CD4-positive, alpha-beta memory T cell (primary cell): Measurements from ENCODE around the gene DRAXIN. TPM values are rescaled to one million over a fixed set of nuclear protein-coding genes. Genes with fewer than 3 reads are reported as not detected.

ENCODE experiments used
- CTCF ChIA-PET: fragments of 350-600 bp; sonication (Branson Sonifier 250); formaldehyde crosslinking; loops from one replicate; lab custom pipeline; 2021; ENCODE audit warnings: inconsistent platforms; ENCODE audit not compliant: partially characterized antibody; lab: Charles Lee
- POLR2A ChIA-PET: fragments of 350-600 bp; sonication (Branson Sonifier 250); formaldehyde crosslinking; loops from one replicate; lab custom pipeline; 2021; ENCODE audit not compliant: partially characterized antibody; lab: Charles Lee
- DNase-seq, 5 donors: peaks; one replicate each; pipeline versions ENCODE4 v3.0.0 to v3.0.0-alpha.2; 2020 to 2022; ENCODE audit warnings: mixed read lengths in 1 of 5
- H3K27ac ChIP-seq: one replicate; pipeline ENCODE4 v1.7.0; 2013; ENCODE audit warnings: low read depth, low read length
- H3K27me3 ChIP-seq: 2 replicates; pipeline ENCODE4 v1.7.0; 2013; ENCODE audit warnings: mild to moderate bottlenecking, low read length, moderate library complexity; ENCODE audit not compliant: insufficient read depth
- H3K36me3 ChIP-seq: 2 replicates; pipeline ENCODE4 v1.7.0; 2013; ENCODE audit warnings: mild to moderate bottlenecking, low read length, moderate library complexity; ENCODE audit not compliant: insufficient read depth
- H3K4me1 ChIP-seq: 2 replicates; pipeline ENCODE4 v1.7.0; 2013; ENCODE audit warnings: mild to moderate bottlenecking, low read length, moderate library complexity; ENCODE audit not compliant: insufficient read depth
- H3K4me3 ChIP-seq, 2 donors: one replicate each; pipeline ENCODE4 v1.7.0; 2013; ENCODE audit warnings: low read length in 2 of 2, mild to moderate bottlenecking in 1 of 2
- H3K9me3 ChIP-seq, 2 donors: one replicate each; pipeline ENCODE4 v1.7.0; 2013; ENCODE audit warnings: low read length in 2 of 2, control low read depth in 1 of 2; ENCODE audit not compliant: control insufficient read depth in 1 of 2
- H3K27ac Mint-ChIP-seq, 7 donors: one replicate each; pipeline ENCODE4 v1.8.0; 2020 to 2021; ENCODE audit warnings: mixed read lengths in 7 of 7, mild to moderate bottlenecking in 6 of 7, inconsistent platforms in 3 of 7, moderate library complexity in 3 of 7
- H3K27me3 Mint-ChIP-seq, 2 donors: one replicate each; pipeline ENCODE4 v1.8.0; 2020 to 2021; ENCODE audit warnings: mixed read lengths in 2 of 2
- H3K36me3 Mint-ChIP-seq, 2 donors: one replicate each; pipeline ENCODE4 v1.8.0; 2020 to 2021; ENCODE audit warnings: mixed read lengths in 2 of 2, inconsistent platforms in 1 of 2, mild to moderate bottlenecking in 1 of 2
- H3K4me1 Mint-ChIP-seq, 4 donors: one replicate each; pipeline ENCODE4 v1.8.0; 2020 to 2021; ENCODE audit warnings: mixed read lengths in 4 of 4, mild to moderate bottlenecking in 1 of 4
- H3K4me3 Mint-ChIP-seq, 8 donors: one replicate each; pipeline ENCODE4 v1.8.0; 2020 to 2021; ENCODE audit warnings: mixed read lengths in 8 of 8, mild to moderate bottlenecking in 7 of 8, moderate library complexity in 6 of 8, inconsistent platforms in 3 of 8
- H3K9me3 Mint-ChIP-seq, 8 donors: one replicate each; pipeline ENCODE4 v1.8.0; 2020 to 2021; ENCODE audit warnings: mixed read lengths in 8 of 8, mild to moderate bottlenecking in 5 of 8, inconsistent platforms in 3 of 8, moderate library complexity in 1 of 8
- intact Hi-C: fragments of 100-400 bp; cut with micrococcal nuclease; formaldehyde crosslinking; loops from one replicate; pipeline ENCODE4 v1.15.1; 2023
- polyA plus RNA-seq, 2 donors: library from polyadenylated mRNA; unstranded; fragments of 300-500 nt; fragmentation: Illumina TruSeq; gene quantifications; one replicate each; pipeline ENCODE4 v1.2.3, GENCODE V29; 2021
- total RNA-seq, 2 experiments: library from RNA; stranded (reverse); gene quantifications; one replicate each; pipeline ENCODE4 v1.2.3, GENCODE V29; 2021

DRAXIN gene
- total and polyA plus RNA-seq, 4 experiments from 2014 or later, result 0.07 to 0.23 (median 0.17) TPM; not detected in 1

- peaks cover 9% of the 10 kb centered on the region for H3K4me1 ChIP-seq
- peaks cover 4 to 17% of the 10 kb centered on the region in 2 donors for H3K36me3 Mint-ChIP-seq
- H3K4me3 ChIP-seq, result no peak overlapping the region
- H3K27ac ChIP-seq, result no peak overlapping the region
- H3K9me3 ChIP-seq, result no peaks in the 10 kb centered on the region
- ChIA-PET POLR2A (no interaction called here), CTCF (interaction anchor here (0.7 to 1.1 kb wide), 2 partner anchors 34 to 88 kb away, joined by 3 to 4 read pairs; no protein-coding TSS in a partner anchor)
- DNase-seq, result no peak
- H3K4me3 Mint-ChIP-seq, result peak overlapping the region in 1 of 8 donors; percentile 26
- intact Hi-C loops, result no loop called here
- H3K9me3 Mint-ChIP-seq, result no peaks in the 10 kb centered on the region
- H3K27me3 Mint-ChIP-seq, result no peaks in the 10 kb centered on the region
- H3K27me3 ChIP-seq, result no peaks in the 10 kb centered on the region
- H3K27ac Mint-ChIP-seq, result peak overlapping the region in 1 of 7 donors; percentile 23
- H3K36me3 ChIP-seq, result peaks cover 11% of the 10 kb centered on the region
- peaks cover 5 to 21% (median 15%) of the 10 kb centered on the region in 4 donors for H3K4me1 Mint-ChIP-seq
Measured at GRCh38 chr1:11752359-11753088, 61.0 kb downstream of the DRAXIN start.

GRCh38 chr1:11753555-11754208, 62.2 kb downstream of the DRAXIN start:
- Histone ChIP-seq H3K4me3 (no peak overlapping the region), H3K9me3 (no peaks in the 10 kb centered on the region), H3K36me3 (peaks cover 11% of the 10 kb centered on the region), H3K27me3 (no peaks in the 10 kb centered on the region), H3K4me1 (peaks cover 6% of the 10 kb centered on the region), H3K27ac (no peak overlapping the region)
- ChIA-PET POLR2A (no interaction called here), CTCF (interaction anchor here (0.9 kb wide), 1 partner anchor 91 kb away, joined by 3 read pairs; no protein-coding TSS in a partner anchor)
- Mint-ChIP-seq H3K4me1 (peaks cover 5 to 21% (median 14%) of the 10 kb centered on the region in 4 donors), H3K27ac (peak overlapping the region in 2 of 7 donors; percentile 42 to 62), H3K4me3 (no peak overlapping the region), H3K27me3 (peaks cover 0 to 2% of the 10 kb centered on the region in 2 donors), H3K36me3 (peaks cover 4 to 17% of the 10 kb centered on the region in 2 donors), H3K9me3 (no peaks in the 10 kb centered on the region)
- intact Hi-C loops, result no loop called here
- DNase-seq, result no peak

GRCh38 chr1:11757047-11757446, 65.5 kb downstream of the DRAXIN start:
- H3K27ac Mint-ChIP-seq, result no peak overlapping the region
- Histone ChIP-seq H3K4me1 (peaks cover 5% of the 10 kb centered on the region), H3K27me3 (peaks cover under 1% of the 10 kb centered on the region), H3K4me3 (no peak overlapping the region), H3K27ac (no peak overlapping the region), H3K36me3 (no peaks in the 10 kb centered on the region), H3K9me3 (no peaks in the 10 kb centered on the region)
- CTCF ChIA-PET, result interaction anchor here (0.6 to 1.4 kb wide), 2 partner anchors 20 to 91 kb away, joined by 3 read pairs; no protein-coding TSS in a partner anchor
- H3K36me3 Mint-ChIP-seq, result no peaks in the 10 kb centered on the region
- no peak for DNase-seq
- POLR2A ChIA-PET, result no interaction called here
- H3K4me3 Mint-ChIP-seq, result no peak overlapping the region
- H3K9me3 Mint-ChIP-seq, result no peaks in the 10 kb centered on the region
- peaks cover 1 to 11% (median 5%) of the 10 kb centered on the region in 4 donors for H3K4me1 Mint-ChIP-seq
- intact Hi-C loops, result no loop called here
- H3K27me3 Mint-ChIP-seq, result peaks cover 5 to 7% of the 10 kb centered on the region in 2 donors

- intact Hi-C loops, result no loop called here
- H3K36me3 ChIP-seq, result no peaks in the 10 kb centered on the region
- H3K27me3 ChIP-seq, result peaks cover 5% of the 10 kb centered on the region
- H3K4me1 ChIP-seq, result peaks cover 10% of the 10 kb centered on the region
- H3K9me3 ChIP-seq, result no peaks in the 10 kb centered on the region
- CTCF ChIA-PET, result no interaction called here
- peaks cover 9 to 15% of the 10 kb centered on the region in 2 donors for H3K27me3 Mint-ChIP-seq
- no peak overlapping the region for H3K4me3 Mint-ChIP-seq
- H3K36me3 Mint-ChIP-seq, result no peaks in the 10 kb centered on the region
- H3K27ac Mint-ChIP-seq, result no peak overlapping the region
- H3K27ac ChIP-seq, result no peak overlapping the region
- no peak for DNase-seq
- no peak overlapping the region for H3K4me3 ChIP-seq
- peaks cover 0 to 8% (median 3%) of the 10 kb centered on the region in 4 donors for H3K4me1 Mint-ChIP-seq
- POLR2A ChIA-PET, result no interaction called here
- H3K9me3 Mint-ChIP-seq, result no peaks in the 10 kb centered on the region
Measured at GRCh38 chr1:11759791-11760190, 68.3 kb downstream of the DRAXIN start.

GRCh38 chr1:11761285-11761684, 69.8 kb downstream of the DRAXIN start:
- no peaks in the 10 kb centered on the region for H3K36me3 ChIP-seq
- Mint-ChIP-seq H3K4me3 (peak overlapping the region in 4 of 8 donors; percentile 35 to 72 (median 40)), H3K27ac (no peak overlapping the region), H3K36me3 (no peaks in the 10 kb centered on the region), H3K9me3 (no peaks in the 10 kb centered on the region), H3K27me3 (peaks cover 9 to 15% of the 10 kb centered on the region in 2 donors), H3K4me1 (peaks cover 0 to 8% (median 3%) of the 10 kb centered on the region in 4 donors)
- no peak for DNase-seq
- ChIA-PET POLR2A (no interaction called here), CTCF (no interaction called here)
- H3K27ac ChIP-seq, result no peak overlapping the region
- peaks cover 10% of the 10 kb centered on the region for H3K4me1 ChIP-seq
- intact Hi-C loops, result no loop called here
- H3K9me3 ChIP-seq, result no peaks in the 10 kb centered on the region
- no peak overlapping the region for H3K4me3 ChIP-seq
- H3K27me3 ChIP-seq, result peaks cover 5% of the 10 kb centered on the region

- H3K4me3 ChIP-seq, result no peak within 1 kb of the TSS
- intact Hi-C loops, result no loop called here
- ChIA-PET CTCF (no interaction called here), POLR2A (no interaction called here)
- Mint-ChIP-seq H3K36me3 (no peaks in the 10 kb centered on the region), H3K27ac (peak within 1 kb of the TSS in 3 of 7 donors; percentile 22 to 78 (median 24)), H3K27me3 (peaks cover 9 to 15% of the 10 kb centered on the region in 2 donors), H3K4me1 (peaks cover 0 to 8% (median 3%) of the 10 kb centered on the region in 4 donors), H3K9me3 (no peaks in the 10 kb centered on the region), H3K4me3 (peak within 1 kb of the TSS in 5 of 8 donors; percentile 9 to 72 (median 36))
- H3K9me3 ChIP-seq, result no peaks in the 10 kb centered on the region
- peaks cover 10% of the 10 kb centered on the region for H3K4me1 ChIP-seq
- peak in 2 of 5 donors; percentile 8 to 9 for DNase-seq
- H3K36me3 ChIP-seq, result no peaks in the 10 kb centered on the region
- peaks cover 5% of the 10 kb centered on the region for H3K27me3 ChIP-seq
- H3K27ac ChIP-seq, result no peak within 1 kb of the TSS
Measured at GRCh38 chr1:11761988-11762406, 70.5 kb downstream of the DRAXIN start, which contains the start of gene C1orf167. Gene C1orf167, plus strand, starts transcription at chr1:11762193. Its CDS starts 2,208 bp downstream, at chr1:11764401.

- intact Hi-C loops, result no loop called here
- Histone ChIP-seq H3K9me3 (no peaks in the 10 kb centered on the region), H3K27me3 (peaks cover 5% of the 10 kb centered on the region), H3K27ac (no peak overlapping the region), H3K36me3 (no peaks in the 10 kb centered on the region), H3K4me3 (no peak overlapping the region), H3K4me1 (peaks cover 10% of the 10 kb centered on the region)
- Mint-ChIP-seq H3K27ac (no peak overlapping the region), H3K36me3 (no peaks in the 10 kb centered on the region), H3K4me1 (peaks cover 0 to 8% (median 3%) of the 10 kb centered on the region in 4 donors), H3K9me3 (no peaks in the 10 kb centered on the region), H3K4me3 (no peak overlapping the region), H3K27me3 (peaks cover 7 to 15% of the 10 kb centered on the region in 2 donors)
- POLR2A ChIA-PET, result no interaction called here
- CTCF ChIA-PET, result no interaction called here
- no peak for DNase-seq
Measured at GRCh38 chr1:11764115-11764514, 72.6 kb downstream of the DRAXIN start.
